GM04504 (cell line): ENCODE measurements around the gene RGS19.
"Not testable (repeated sequence)": the region's sequence is repeated elsewhere in the genome, so short reads cannot be mapped to it uniquely, and the experiment has no call there.

ENCODE experiments used
- DNase-seq: peaks from one replicate; pipeline ENCODE4 v3.0.0-alpha.2; 2012; ENCODE audit warnings: low read depth

The RGS19 gene

GRCh38 chr20:64079273-64080012 lies at the start of gene RGS19:
Gene RGS19, minus strand, starts transcription at chr20:64079518. Its CDS starts 2,632 bp downstream, at chr20:64076886.
- peak; percentile 46 for DNase-seq

GRCh38 chr20:64123517-64123916 lies 44.2 kb upstream of the RGS19 start:
- DNase-seq: not testable (repeated sequence)

- not testable (repeated sequence) for DNase-seq
Measured at GRCh38 chr20:64122927-64123326, 43.6 kb upstream of the RGS19 start.

DNA sequence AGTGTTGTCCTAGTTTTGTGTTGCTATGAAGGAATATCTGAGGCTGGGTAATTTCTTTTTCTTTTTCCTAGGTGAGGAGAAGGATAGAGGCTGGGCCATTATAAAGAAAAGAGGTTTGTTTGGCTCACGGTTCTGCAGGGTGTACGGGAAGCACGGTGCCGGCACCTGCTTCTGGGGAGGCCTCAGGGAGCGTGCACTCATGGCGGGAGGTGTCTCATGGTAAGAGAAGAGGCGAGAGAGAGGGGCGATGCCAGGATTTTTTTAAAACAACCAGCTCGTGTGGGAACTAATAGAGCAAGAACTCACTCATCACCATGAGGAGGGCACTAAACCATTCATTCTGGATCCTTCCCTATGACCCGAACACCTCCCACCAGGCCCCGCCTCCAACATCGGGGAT lies 42.3 kb upstream of the RGS19 start:
- no peak for DNase-seq

GRCh38 chr20:64119681-64120341 lies 40.5 kb upstream of the RGS19 start:
- DNase-seq: no peak

DNA sequence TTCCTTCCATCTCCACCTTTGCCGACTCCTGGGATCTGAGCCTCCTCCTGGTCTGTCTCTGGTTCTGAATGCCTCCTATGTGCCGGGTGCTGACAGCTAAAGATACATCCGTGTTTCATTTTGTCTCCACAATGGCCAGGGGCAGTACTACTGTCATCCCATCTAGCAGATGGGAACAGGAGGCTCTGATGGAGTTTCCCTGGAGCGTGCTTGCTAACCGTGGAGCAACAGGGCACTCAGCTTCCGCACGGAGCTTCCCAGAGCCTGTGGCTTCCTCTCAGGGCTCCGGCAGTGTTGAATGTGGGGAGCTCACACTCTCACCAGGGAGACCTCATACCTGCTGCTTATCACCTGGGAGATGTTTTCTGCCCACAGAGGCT lies 40.0 kb upstream of the RGS19 start:
- no peak for DNase-seq

GRCh38 chr20:64117432-64117777 lies 38.1 kb upstream of the RGS19 start:
- DNase-seq: not testable (repeated sequence)

GRCh38 chr20:64116541-64117431 lies 37.5 kb upstream of the RGS19 start:
- no peak for DNase-seq

- no peak for DNase-seq
Measured at GRCh38 chr20:64116016-64116415, 36.7 kb upstream of the RGS19 start.

GRCh38 chr20:64115171-64115911 lies 36.0 kb upstream of the RGS19 start:
- DNase-seq: no peak

- no peak for DNase-seq
Measured at GRCh38 chr20:64114356-64114971, 35.1 kb upstream of the RGS19 start.

- no peak for DNase-seq
Measured at GRCh38 chr20:64113796-64114355, 34.6 kb upstream of the RGS19 start.

- DNase-seq: no peak
Measured at GRCh38 chr20:64113444-64113775, 34.1 kb upstream of the RGS19 start.

- DNase-seq: no peak
Measured at GRCh38 chr20:64112691-64113443, 33.5 kb upstream of the RGS19 start.

DNA sequence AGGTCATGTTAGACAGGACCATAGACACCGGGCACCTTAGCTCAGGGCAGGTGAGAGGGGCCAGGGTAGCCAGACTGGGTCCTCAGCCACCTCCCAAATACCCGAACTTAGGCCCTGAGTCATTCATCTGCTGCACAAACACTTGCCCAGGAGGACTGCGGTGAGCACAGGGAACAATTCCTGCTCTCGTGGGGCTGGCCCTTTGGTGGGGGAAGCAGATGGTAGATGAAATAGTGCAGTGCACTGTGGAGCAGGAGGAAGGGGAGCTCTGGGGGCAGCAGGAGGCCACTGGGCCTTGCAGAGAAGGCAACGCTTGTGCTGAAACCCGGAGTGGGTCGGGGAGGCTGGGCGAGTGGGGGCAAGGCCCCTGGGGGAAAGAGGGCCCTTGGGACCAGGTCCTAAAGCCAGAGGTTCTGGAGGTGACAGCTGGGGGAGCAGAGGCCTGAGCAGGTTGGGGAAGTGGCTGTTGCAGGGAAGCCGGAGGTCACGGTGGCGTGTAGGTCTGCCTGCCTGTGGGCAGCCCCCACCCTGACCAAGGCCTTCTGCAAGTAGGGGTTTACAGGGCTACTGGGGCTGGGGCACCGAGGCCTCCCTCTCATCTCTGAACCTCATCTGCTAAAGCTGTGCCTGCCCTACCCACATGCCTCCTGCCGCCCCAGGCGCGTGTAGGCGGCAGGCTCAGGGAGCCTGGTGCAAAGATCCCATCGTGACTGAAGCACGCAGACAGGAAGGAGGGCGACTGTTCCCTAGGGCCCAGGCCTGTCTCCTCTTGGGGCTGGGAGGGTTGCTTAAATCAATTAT lies 32.7 kb upstream of the RGS19 start:
- DNase-seq: no peak

DNA sequence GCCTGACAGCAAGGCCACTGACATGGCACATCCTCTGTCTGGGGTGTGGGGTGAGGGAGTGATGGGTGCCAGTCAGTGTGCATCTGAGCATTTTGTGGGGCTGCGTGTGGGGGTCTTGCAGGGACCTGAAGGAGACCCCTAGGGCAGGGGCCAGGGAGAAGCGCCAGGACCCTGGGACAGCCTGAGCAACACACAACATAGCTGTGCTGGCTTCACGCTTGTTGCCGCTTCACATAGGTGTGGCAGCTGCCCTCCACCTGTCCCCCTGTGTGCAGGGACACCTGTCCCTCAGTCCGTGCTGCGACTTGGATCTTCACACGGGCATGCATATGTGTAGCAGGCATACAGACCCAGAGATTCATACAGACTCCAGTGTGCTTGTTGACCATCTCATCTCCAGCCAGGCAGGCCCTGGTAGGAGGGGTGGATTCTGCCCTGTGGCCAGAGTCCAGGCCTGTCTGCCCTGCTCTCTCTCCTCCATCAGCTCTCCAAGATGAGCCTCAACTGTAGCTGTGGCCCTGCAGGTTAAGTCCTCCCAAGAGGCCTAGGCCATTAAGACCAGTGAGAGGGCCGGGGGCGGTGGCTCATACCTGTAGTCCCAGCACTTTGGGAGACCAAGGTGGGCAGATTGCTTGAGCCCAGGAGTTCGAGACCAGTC lies 31.2 kb upstream of the RGS19 start:
- DNase-seq: no peak

DNA sequence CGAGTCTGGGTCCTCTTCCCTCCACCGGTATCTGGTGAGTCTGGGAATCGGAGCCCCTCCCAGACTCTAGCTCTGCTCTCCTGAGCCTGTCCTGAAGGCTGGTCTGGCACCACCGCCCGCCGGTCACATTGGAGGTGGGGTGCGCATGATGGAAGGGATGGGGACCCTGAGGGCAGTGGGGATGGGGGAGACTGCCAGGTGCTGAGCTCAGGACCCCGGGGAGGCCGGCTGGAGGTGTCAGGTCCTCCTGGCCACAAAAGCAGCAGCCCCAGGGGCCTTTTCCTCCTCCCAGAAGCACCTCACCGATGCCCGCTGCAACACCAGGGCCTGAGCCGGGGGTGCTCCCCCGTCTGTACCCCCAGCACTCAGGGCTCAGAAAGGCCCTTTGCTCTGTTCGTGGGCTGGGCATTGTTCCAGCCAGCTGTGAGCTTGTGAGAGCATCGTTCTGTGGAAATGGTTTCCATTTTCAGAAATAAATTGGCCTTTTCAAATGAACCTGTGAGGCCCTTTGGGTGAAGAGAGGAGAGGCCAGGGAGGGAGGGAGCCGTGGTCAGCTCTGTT lies 30.6 kb upstream of the RGS19 start:
- DNase-seq: no peak

DNA sequence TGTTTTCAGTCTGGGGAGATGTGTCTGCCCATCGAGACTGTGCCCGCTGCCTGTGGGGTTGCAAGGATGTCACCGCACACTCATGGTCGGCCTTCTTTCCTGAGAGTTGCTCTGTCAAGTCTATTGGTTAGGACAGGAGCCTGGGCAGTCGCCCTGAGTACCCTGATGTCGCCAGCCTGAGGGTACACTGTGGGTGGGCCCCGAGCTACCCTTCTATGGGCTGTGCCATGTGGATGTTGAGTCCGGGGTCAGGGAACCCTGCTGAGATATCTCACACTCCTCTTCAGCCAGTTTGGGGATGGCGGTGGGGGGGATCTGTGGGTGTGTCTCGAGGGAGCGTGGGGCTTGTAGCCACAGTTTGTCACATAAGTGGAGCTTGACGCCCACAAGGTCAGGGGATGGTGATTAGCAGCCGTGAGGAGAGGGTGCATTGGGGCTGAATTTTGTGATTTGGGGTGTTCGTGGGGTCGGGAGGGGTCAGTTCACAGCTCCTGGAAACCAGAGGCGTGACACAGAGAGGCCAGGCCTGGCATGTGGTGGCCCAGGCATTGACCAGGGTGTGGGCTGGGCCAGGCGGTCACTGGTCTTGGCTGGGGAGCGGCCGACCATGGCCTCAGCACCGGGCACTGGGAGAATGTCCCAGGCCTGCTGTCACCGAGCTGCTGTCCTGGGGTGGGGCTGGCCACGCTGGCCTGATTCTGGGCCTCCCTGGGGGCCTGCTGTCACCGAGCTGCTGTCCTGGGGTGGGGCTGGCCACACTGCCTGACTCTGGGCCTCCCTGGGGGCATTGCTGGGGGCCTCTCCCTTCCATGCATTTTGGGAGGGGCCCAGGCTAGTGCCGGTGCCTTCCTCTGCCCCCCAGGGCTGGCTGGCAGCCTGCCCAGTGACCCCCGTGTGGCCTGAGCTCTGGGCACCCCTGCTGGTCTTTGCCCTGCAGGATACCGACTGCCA lies 29.7 kb upstream of the RGS19 start:
- DNase-seq: no peak
